KMS-11 (cell line): ENCODE results near the gene CDH2.

Source experiments
- H2AFZ ChIP-seq: fragments of 200-600 bp; sonication (generic); 2 replicates; pipeline ENCODE4 v1.6.1; 2016; ENCODE audit warnings: antibody characterized with exemption, mixed run types, low read depth
- H3K27ac ChIP-seq: fragments of 200-600 bp; sonication (generic); 2 replicates; pipeline ENCODE4 v1.6.1; 2016; ENCODE audit warnings: mild to moderate bottlenecking, mixed run types
- H3K27me3 ChIP-seq: fragments of 200-600 bp; sonication (generic); 2 replicates; pipeline ENCODE4 v1.6.1; 2017; ENCODE audit warnings: mild to moderate bottlenecking, low read depth, mixed run types, moderate library complexity; ENCODE audit not compliant: insufficient read depth
- H3K36me3 ChIP-seq: fragments of 200-600 bp; sonication (generic); 2 replicates; pipeline ENCODE4 v1.6.1; 2017; ENCODE audit warnings: mild to moderate bottlenecking, mixed run types; ENCODE audit not compliant: insufficient read depth
- H3K4me1 ChIP-seq: fragments of 200-600 bp; sonication (generic); 2 replicates; pipeline ENCODE4 v1.6.1; 2016; ENCODE audit warnings: mild to moderate bottlenecking, low read depth, mixed run types; ENCODE audit not compliant: poor library complexity, severe bottlenecking
- H3K4me2 ChIP-seq: fragments of 200-600 bp; sonication (generic); 2 replicates; pipeline ENCODE4 v1.7.0; 2016; ENCODE audit warnings: mild to moderate bottlenecking, mixed run types
- H3K4me3 ChIP-seq: fragments of 200-600 bp; sonication (generic); IDR thresholded peaks from 2 replicates; pipeline ENCODE4 v1.6.1; 2017; ENCODE audit warnings: low read depth, low read length, mixed read lengths; ENCODE audit not compliant: insufficient read depth
- H3K79me2 ChIP-seq: fragments of 200-600 bp; sonication (generic); 2 replicates; pipeline ENCODE4 v1.6.1; 2016; ENCODE audit warnings: low read depth, mixed run types; ENCODE audit not compliant: insufficient read depth
- H3K9ac ChIP-seq: fragments of 200-600 bp; sonication (generic); 2 replicates; pipeline ENCODE4 v1.6.1; 2016; ENCODE audit warnings: mild to moderate bottlenecking, mixed run types
- H4K20me1 ChIP-seq: fragments of 200-600 bp; sonication (generic); 2 replicates; pipeline ENCODE4 v1.6.1; 2016; ENCODE audit warnings: mild to moderate bottlenecking, mixed run types; ENCODE audit not compliant: insufficient read depth
- CTCF ChIP-seq: fragments of 200-600 bp; sonication (generic); conservative IDR thresholded peaks from 2 replicates; pipeline ENCODE4 v1.6.1; 2017; ENCODE audit warnings: low read depth, mild to moderate bottlenecking, antibody characterized with exemption, low read length, moderate library complexity, mixed read lengths

CDH2 gene

GRCh38 chr18:28159055-28159454 lies 17.9 kb downstream of the CDH2 start:
- no peak overlapping the region for H3K27ac ChIP-seq
- H4K20me1 ChIP-seq: no peaks in the 10 kb centered on the region
- no peaks in the 10 kb centered on the region for H3K27me3 ChIP-seq
- H3K4me1 ChIP-seq: peaks cover 10% of the 10 kb centered on the region
- TF ChIP-seq CTCF: no peak
- no peak overlapping the region for H3K4me2 ChIP-seq
- no peaks in the 10 kb centered on the region for H3K36me3 ChIP-seq
- H3K79me2 ChIP-seq: no peaks in the 10 kb centered on the region
- H3K4me3 ChIP-seq: no peak overlapping the region
- H3K9ac ChIP-seq: no peak overlapping the region
- no peak overlapping the region for H2AFZ ChIP-seq

GRCh38 chr18:28158083-28158581 lies 18.8 kb downstream of the CDH2 start:
- no peak for TF ChIP-seq CTCF
- Histone ChIP-seq H3K9ac (no peak overlapping the region), H3K79me2 (no peaks in the 10 kb centered on the region), H4K20me1 (no peaks in the 10 kb centered on the region), H3K27ac (no peak overlapping the region), H3K4me2 (no peak overlapping the region), H3K4me1 (peaks cover 4% of the 10 kb centered on the region), H3K4me3 (no peak overlapping the region), H2AFZ (no peak overlapping the region), H3K36me3 (no peaks in the 10 kb centered on the region), H3K27me3 (no peaks in the 10 kb centered on the region)

GRCh38 chr18:28153485-28154065 lies 23.4 kb downstream of the CDH2 start:
- H3K4me1 ChIP-seq: no peaks in the 10 kb centered on the region
- H3K27me3 ChIP-seq: no peaks in the 10 kb centered on the region
- H3K36me3 ChIP-seq: no peaks in the 10 kb centered on the region
- H3K79me2 ChIP-seq: no peaks in the 10 kb centered on the region
- TF ChIP-seq CTCF: no peak
- H3K9ac ChIP-seq: no peak overlapping the region
- H3K27ac ChIP-seq: no peak overlapping the region
- H3K4me2 ChIP-seq: no peak overlapping the region
- H2AFZ ChIP-seq: no peak overlapping the region
- H3K4me3 ChIP-seq: no peak overlapping the region
- H4K20me1 ChIP-seq: no peaks in the 10 kb centered on the region

- no peaks in the 10 kb centered on the region for H3K27me3 ChIP-seq
- H3K4me3 ChIP-seq: no peak overlapping the region
- no peaks in the 10 kb centered on the region for H3K36me3 ChIP-seq
- H4K20me1 ChIP-seq: no peaks in the 10 kb centered on the region
- no peak overlapping the region for H3K4me2 ChIP-seq
- H3K79me2 ChIP-seq: no peaks in the 10 kb centered on the region
- no peaks in the 10 kb centered on the region for H3K4me1 ChIP-seq
- H2AFZ ChIP-seq: no peak overlapping the region
- TF ChIP-seq CTCF: no peak
- H3K27ac ChIP-seq: no peak overlapping the region
- no peak overlapping the region for H3K9ac ChIP-seq
Measured at GRCh38 chr18:28152754-28153153, 24.2 kb downstream of the CDH2 start.
